Right lobe of liver (tissue), 6 donors: ENCODE results near the gene MAPT. TPM values are rescaled to one million over a fixed set of nuclear protein-coding genes. Genes with fewer than 3 reads are reported as not detected.

ENCODE experiments used
- ATAC-seq, 4 donors: fragments of 200-7000 bp; cut with Tn5 transposase; one replicate each; pipeline ENCODE4 v1.9.1; 2020; ENCODE audit warnings: mild to moderate bottlenecking in 4 of 4, moderate library complexity in 4 of 4
- DNase-seq, 3 donors: peaks; one replicate each; pipeline ENCODE4 v3.0.0-alpha.2; 2020
- H3K27ac ChIP-seq, 3 donors: fragments of 200-600 bp; one replicate each; pipeline ENCODE4 v1.8.0; 2022
- H3K27me3 ChIP-seq, 2 donors: fragments of 200-600 bp; one replicate each; pipeline ENCODE4 v1.8.0; 2022
- H3K36me3 ChIP-seq, 4 donors: fragments of 200-600 bp; sonication (generic) in 1 of 4; one replicate each; pipeline versions ENCODE4 v1.5.1 to v1.8.0; 2017 to 2022; ENCODE audit warnings: control low read depth in 1 of 4
- H3K4me1 ChIP-seq, 4 donors: fragments of 200-600 bp; sonication (generic) in 1 of 4; one replicate each; pipeline versions ENCODE4 v1.5.1 to v1.8.0; 2017 to 2022; ENCODE audit warnings: control low read depth in 1 of 4
- H3K4me3 ChIP-seq, 3 donors: fragments of 200-600 bp; one replicate each; pipeline ENCODE4 v1.8.0; 2022
- H3K9me3 ChIP-seq, 4 donors: fragments of 200-600 bp; sonication (generic) in 1 of 4; one replicate each; pipeline versions ENCODE4 v1.5.1 to v1.8.0; 2017 to 2022; ENCODE audit warnings: control low read depth in 1 of 4
- POLR2A ChIP-seq: fragments of 450-650 bp; IDR thresholded peaks from one replicate; pipeline ENCODE4 v1.6.1; 2017; ENCODE audit warnings: antibody characterized with exemption, mild to moderate bottlenecking
- WGBS: methylation state at CpG from one replicate; pipeline ENCODE4 v1.1.6; 2018; ENCODE audit warnings: low coverage, low lambda C conversion rate; ENCODE audit not compliant: insufficient coverage; ENCODE audit errors: missing lambda C conversion rate; 5-methylcytosine and 5-hydroxymethylcytosine counted together
- intact Hi-C, 2 donors: fragments of 100-400 bp; cut with DNase I; formaldehyde crosslinking; loops; one replicate each; pipeline versions ENCODE4 v1.11.2 to v1.14.1; 2022
- total RNA-seq, 6 experiments: library from RNA; depleted of rRNA in 2 of 6; stranded (reverse); fragments of >200 nt in 2 of 6; fragmentation: NEBNext Ultra II Directional in 3 of 6; extraction: Animal tissue kit (Norgen Biotek cat#: 25700) in 3 of 6; gene quantifications; one replicate each; pipeline versions ENCODE4 v1.1.0 to v1.2.4, GENCODE V29; 2016 to 2023
- TF ChIP-seq, protein P1 (sequence below), 4 donors: fragments of 200-600 bp in 3 of 4; fragments of 450-650 bp in 1 of 4; IDR thresholded peaks; one replicate each; pipeline versions ENCODE4 v1.5.1 to v1.8.0; 2016 to 2022; ENCODE audit warnings: antibody characterized with exemption in 4 of 4, mild to moderate bottlenecking in 2 of 4
- donor health status: DM: no; HTN: yes; CAD: no.
- donor health status: DM: no; HTN: no; CAD: no.
- donor health status: DM: no; HTN: no; CAD: no.
- donor health status: DM: no; HTN: yes; CAD: no.
- donor health status: DM: no; HTN: yes; CAD: no.

The MAPT gene
- total RNA-seq, 6 experiments from 2014 or later, result 0.39 to 4.9 (median 0.59) TPM

DNA sequence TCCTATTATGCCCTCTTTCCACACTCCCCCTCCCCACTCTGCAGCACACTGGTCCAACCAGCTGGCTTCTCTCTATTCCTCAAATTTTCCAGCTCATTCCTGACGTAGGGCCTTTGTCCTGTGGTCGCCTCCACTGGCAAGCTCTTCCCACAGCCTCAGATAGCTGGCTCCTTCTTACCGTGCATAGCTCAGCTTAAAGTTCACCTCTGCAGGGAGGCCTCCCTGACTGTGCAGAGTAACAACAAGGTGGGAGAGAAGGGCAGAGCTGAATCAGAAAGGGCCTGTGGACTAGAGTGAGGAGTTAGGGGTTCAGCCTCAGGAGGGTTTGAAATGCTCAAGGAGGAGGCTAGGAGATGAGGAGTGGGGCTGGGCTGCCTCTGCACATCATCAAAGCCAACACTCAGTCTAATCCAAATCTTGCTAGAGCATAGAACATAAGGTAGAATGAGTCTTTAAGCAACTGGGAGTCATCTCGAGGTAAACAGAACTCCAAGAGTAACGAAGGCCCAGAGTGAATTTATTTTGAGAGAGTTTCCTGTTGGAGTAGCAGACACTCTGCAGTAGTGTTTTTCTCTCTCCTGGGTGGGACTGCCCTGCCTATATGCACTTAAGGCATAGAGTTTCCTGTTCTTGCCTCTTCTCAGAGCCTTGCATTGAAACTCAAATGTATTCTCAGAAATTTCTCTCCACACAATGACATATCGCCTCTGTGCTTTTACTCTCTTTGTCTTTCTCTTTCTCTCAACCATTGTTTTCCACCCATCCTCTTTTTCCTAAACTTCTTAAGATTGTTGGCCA lies 30.3 kb upstream of the MAPT start:
- Histone ChIP-seq H3K4me1 (no peaks in the 10 kb centered on the region), H3K4me3 (no peak overlapping the region), H3K27ac (no peak overlapping the region), H3K36me3 (no peaks in the 10 kb centered on the region), H3K27me3 (no peaks in the 10 kb centered on the region), H3K9me3 (no peaks in the 10 kb centered on the region)
- TF ChIP-seq, protein P1, sequence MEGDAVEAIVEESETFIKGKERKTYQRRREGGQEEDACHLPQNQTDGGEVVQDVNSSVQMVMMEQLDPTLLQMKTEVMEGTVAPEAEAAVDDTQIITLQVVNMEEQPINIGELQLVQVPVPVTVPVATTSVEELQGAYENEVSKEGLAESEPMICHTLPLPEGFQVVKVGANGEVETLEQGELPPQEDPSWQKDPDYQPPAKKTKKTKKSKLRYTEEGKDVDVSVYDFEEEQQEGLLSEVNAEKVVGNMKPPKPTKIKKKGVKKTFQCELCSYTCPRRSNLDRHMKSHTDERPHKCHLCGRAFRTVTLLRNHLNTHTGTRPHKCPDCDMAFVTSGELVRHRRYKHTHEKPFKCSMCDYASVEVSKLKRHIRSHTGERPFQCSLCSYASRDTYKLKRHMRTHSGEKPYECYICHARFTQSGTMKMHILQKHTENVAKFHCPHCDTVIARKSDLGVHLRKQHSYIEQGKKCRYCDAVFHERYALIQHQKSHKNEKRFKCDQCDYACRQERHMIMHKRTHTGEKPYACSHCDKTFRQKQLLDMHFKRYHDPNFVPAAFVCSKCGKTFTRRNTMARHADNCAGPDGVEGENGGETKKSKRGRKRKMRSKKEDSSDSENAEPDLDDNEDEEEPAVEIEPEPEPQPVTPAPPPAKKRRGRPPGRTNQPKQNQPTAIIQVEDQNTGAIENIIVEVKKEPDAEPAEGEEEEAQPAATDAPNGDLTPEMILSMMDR (IDR thresholded peaks at IDR 0.05), result no peak
- TF ChIP-seq POLR2A, result no peak
- intact Hi-C loops, result no loop called here
- ATAC-seq, result no peak
- WGBS, result 31% methylated on average over 6 of the region's 6 CpGs
- DNase-seq, result no peak

DNA sequence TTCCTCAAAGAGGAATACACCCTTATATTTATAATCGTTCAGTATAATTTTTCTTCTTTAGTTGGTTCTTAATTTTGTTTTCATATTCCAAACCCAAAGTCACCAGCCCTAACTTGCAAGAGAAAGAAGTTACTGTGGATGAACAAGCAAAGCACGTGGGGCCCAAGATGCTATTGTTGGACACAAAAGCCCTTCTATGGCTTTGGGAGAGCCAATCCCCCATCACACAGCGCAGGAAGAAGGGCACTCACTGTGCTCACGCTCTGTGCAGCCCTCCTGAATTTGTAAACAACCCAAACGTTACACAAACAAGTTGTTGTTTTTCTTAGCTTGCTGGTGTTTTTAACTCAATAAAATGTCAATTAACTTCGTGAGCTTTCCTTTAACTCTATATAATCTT lies 27.2 kb upstream of the MAPT start:
- DNase-seq (no peak), ATAC-seq (no peak)
- no peak overlapping the region for H3K4me3 ChIP-seq
- H3K9me3 ChIP-seq, result no peaks in the 10 kb centered on the region
- TF ChIP-seq, protein P1 (IDR thresholded peaks at IDR 0.05), result no peak
- TF ChIP-seq POLR2A, result no peak
- 64% methylated on average over 6 of the region's 6 CpGs for WGBS
- H3K36me3 ChIP-seq, result no peaks in the 10 kb centered on the region
- intact Hi-C loops, result no loop called here
- no peaks in the 10 kb centered on the region for H3K27me3 ChIP-seq
- H3K4me1 ChIP-seq, result no peaks in the 10 kb centered on the region
- no peak overlapping the region for H3K27ac ChIP-seq

- no peaks in the 10 kb centered on the region for H3K36me3 ChIP-seq
- no peaks in the 10 kb centered on the region for H3K27me3 ChIP-seq
- H3K27ac ChIP-seq, result no peak overlapping the region
- ATAC-seq, result no peak
- no peak for DNase-seq
- 53% methylated on average over 8 of the region's 8 CpGs for WGBS
- no peaks in the 10 kb centered on the region for H3K4me1 ChIP-seq
- no peaks in the 10 kb centered on the region for H3K9me3 ChIP-seq
- no peak overlapping the region for H3K4me3 ChIP-seq
- intact Hi-C loops, result no loop called here
- TF ChIP-seq POLR2A, result no peak
- TF ChIP-seq, protein P1 (IDR thresholded peaks at IDR 0.05), result no peak
Observed at GRCh38 chr17:45867702-45868101, 26.7 kb upstream of the MAPT start.

DNA sequence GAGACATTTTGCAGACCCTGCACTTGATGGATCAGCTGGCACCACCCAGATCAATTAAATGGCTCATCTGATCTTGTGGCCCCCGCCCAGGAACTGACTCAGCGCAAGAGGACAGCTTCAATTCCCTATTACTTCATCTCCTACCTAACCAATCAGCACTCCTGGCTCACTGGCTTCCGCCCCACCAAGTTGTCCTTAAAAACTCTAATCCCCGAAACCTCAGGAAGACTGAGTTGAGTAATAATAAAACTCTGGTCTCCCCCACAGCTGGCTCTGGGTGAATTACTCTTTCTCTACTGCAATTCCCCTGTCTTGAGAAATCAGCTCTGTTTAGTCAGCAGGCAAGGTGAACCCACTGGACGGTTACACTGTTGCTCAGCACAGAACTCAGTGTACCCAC lies 26.1 kb upstream of the MAPT start:
- no peaks in the 10 kb centered on the region for H3K9me3 ChIP-seq
- intact Hi-C loops, result no loop called here
- ATAC-seq (no peak), DNase-seq (no peak)
- H3K4me3 ChIP-seq, result no peak overlapping the region
- no peaks in the 10 kb centered on the region for H3K4me1 ChIP-seq
- WGBS, result 75% methylated on average over 5 of the region's 5 CpGs
- H3K27ac ChIP-seq, result no peak overlapping the region
- H3K27me3 ChIP-seq, result no peaks in the 10 kb centered on the region
- no peaks in the 10 kb centered on the region for H3K36me3 ChIP-seq
- TF ChIP-seq, protein P1 (IDR thresholded peaks at IDR 0.05), result no peak
- no peak for TF ChIP-seq POLR2A
